Measurements from ENCODE around the gene MCF2L. TPM values are rescaled to one million over a fixed set of nuclear protein-coding genes. Genes with fewer than 3 reads are reported as not detected.

MCF2L gene
- total and polyA plus RNA-seq, 9 of the 15 experiments (the other 6 are each of a cell fraction or from before 2014, with no cell fraction given) = 0.05 to 0.25 (median 0.18) TPM; not detected in 5

DNA sequence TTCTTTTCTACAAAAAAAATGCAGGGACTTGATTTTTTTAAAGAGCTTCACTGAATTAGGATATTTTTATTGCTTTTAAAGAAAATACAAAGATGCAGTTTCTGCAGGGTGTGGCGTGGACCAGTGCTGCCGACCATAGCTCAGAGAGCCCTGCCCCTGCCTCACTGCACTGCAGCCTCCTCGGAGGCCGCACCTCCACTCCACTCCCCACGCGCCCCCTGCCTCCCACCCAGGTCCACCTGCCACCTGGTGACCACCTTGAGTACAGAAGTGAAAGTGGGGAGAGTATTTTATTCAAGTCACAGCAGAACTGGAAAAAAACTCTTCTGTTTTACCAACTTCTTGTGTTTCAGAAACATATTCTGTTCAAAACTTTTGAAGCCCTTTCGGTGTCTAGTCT lies 128.6 kb downstream of the MCF2L start:
- no peak overlapping the region for H3K4me3 ChIP-seq
- peaks cover 30 to 79% of the 10 kb centered on the region in 2 experiments for H3K27me3 ChIP-seq (ENCODE audit: control insufficient read depth in 2 of 2, insufficient read depth in 2 of 2, low read length in 2 of 2)
- peaks cover 0 to 6% of the 10 kb centered on the region in 2 experiments; a peak in 1 of 5 replicates for H3K4me1 ChIP-seq (replicated peaks in 1 of 2; ENCODE audit: control insufficient read depth in 2 of 2, insufficient read depth in 2 of 2, low read length in 2 of 2)
- H3K36me3 ChIP-seq (ENCODE audit: control insufficient read depth, insufficient read depth, low read length) = no peaks in the 10 kb centered on the region
- H3K4me2 ChIP-seq (ENCODE audit: insufficient read depth, low read length) = no peak overlapping the region
- POLR2A ChIA-PET = no interaction called here
- in situ Hi-C loops (cut with MboI) (no loop called here), intact Hi-C loops (cut with micrococcal nuclease) (no loop called here)
- H2AFZ ChIP-seq (ENCODE audit: low read depth, low read length) = no peak overlapping the region
- no peaks in the 10 kb centered on the region for H3K9me1 ChIP-seq (ENCODE audit: control insufficient read depth, insufficient read depth, low read length)
- no peak overlapping the region for H3K9ac ChIP-seq (ENCODE audit: insufficient read depth in 1 of 2, low read depth in 2 of 2, low read length in 2 of 2)
- H3K9me3 ChIP-seq (replicated peaks; ENCODE audit: control insufficient read depth, insufficient read depth, low read depth, low read length) = no peaks in the 10 kb centered on the region
- CTCF ChIA-PET (ENCODE audit: low intra/inter-chr PET ratio) = no interaction called here
- ATAC-seq = no peak
- WGBS (ENCODE audit: insufficient coverage, low coverage, missing lambda C conversion rate) = 3% methylated on average over 7 of the region's 7 CpGs
- H4K20me1 ChIP-seq (replicated peaks; ENCODE audit: control insufficient read depth, insufficient read depth, low read length) = no peaks in the 10 kb centered on the region; the same call in 1 of the 2 replicates
- TF ChIP-seq FOXA3 (CRISPR knock-in tag; conservative IDR thresholded peaks at IDR 0.05 in 1 of 2, IDR thresholded peaks at IDR 0.05 in 1 of 2) = no peak
- TF ChIP-seq NUFIP1 (IDR thresholded peaks at IDR 0.05; ENCODE audit: partially characterized antibody) = no peak
- TF ChIP-seq ZNF324 (CRISPR knock-in tag; IDR thresholded peaks at IDR 0.05) = no peak
- no peak for TF ChIP-seq CCNT2 (IDR thresholded peaks at IDR 0.05; ENCODE audit: borderline replicate concordance, extremely low read depth, insufficient read length, low read depth, low read length)
- TF ChIP-seq EP400 (IDR thresholded peaks at IDR 0.05) = no peak
- TF ChIP-seq, protein P1, sequence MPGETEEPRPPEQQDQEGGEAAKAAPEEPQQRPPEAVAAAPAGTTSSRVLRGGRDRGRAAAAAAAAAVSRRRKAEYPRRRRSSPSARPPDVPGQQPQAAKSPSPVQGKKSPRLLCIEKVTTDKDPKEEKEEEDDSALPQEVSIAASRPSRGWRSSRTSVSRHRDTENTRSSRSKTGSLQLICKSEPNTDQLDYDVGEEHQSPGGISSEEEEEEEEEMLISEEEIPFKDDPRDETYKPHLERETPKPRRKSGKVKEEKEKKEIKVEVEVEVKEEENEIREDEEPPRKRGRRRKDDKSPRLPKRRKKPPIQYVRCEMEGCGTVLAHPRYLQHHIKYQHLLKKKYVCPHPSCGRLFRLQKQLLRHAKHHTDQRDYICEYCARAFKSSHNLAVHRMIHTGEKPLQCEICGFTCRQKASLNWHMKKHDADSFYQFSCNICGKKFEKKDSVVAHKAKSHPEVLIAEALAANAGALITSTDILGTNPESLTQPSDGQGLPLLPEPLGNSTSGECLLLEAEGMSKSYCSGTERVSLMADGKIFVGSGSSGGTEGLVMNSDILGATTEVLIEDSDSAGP (CRISPR knock-in tag; IDR thresholded peaks at IDR 0.05) = no peak
- TF ChIP-seq HDAC1 (IDR thresholded peaks at IDR 0.05) = no peak
- TF ChIP-seq ZNF764 (CRISPR knock-in tag; IDR thresholded peaks at IDR 0.05; ENCODE audit: low read depth) = no peak
- TF ChIP-seq, protein P2, sequence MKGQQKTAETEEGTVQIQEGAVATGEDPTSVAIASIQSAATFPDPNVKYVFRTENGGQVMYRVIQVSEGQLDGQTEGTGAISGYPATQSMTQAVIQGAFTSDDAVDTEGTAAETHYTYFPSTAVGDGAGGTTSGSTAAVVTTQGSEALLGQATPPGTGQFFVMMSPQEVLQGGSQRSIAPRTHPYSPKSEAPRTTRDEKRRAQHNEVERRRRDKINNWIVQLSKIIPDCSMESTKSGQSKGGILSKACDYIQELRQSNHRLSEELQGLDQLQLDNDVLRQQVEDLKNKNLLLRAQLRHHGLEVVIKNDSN (CRISPR knock-in tag; IDR thresholded peaks at IDR 0.05) = no peak
- TF ChIP-seq, protein P3, sequence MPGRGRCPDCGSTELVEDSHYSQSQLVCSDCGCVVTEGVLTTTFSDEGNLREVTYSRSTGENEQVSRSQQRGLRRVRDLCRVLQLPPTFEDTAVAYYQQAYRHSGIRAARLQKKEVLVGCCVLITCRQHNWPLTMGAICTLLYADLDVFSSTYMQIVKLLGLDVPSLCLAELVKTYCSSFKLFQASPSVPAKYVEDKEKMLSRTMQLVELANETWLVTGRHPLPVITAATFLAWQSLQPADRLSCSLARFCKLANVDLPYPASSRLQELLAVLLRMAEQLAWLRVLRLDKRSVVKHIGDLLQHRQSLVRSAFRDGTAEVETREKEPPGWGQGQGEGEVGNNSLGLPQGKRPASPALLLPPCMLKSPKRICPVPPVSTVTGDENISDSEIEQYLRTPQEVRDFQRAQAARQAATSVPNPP (IDR thresholded peaks at IDR 0.05; ENCODE audit: borderline replicate concordance, insufficient read depth, insufficient read length) = no peak
- no peak for TF ChIP-seq SIN3A (IDR thresholded peaks at IDR 0.05; ENCODE audit: borderline replicate concordance in 2 of 2, control insufficient read depth in 1 of 2, low read depth in 2 of 2, low read length in 2 of 2)
- TF ChIP-seq ZNF134 (CRISPR knock-in tag; conservative IDR thresholded peaks at IDR 0.05) = no peak
- no peak for TF ChIP-seq NRF1 (conservative IDR thresholded peaks at IDR 0.05 in 1 of 2, IDR thresholded peaks at IDR 0.05 in 1 of 2)
- no peak overlapping the region for H3K27ac ChIP-seq (ENCODE audit: extremely low read depth, low read depth, low read length)
- DNase-seq (ENCODE audit: extremely low read depth in 1 of 4, low spot score in 3 of 4) = no peak
- H3K79me2 ChIP-seq (ENCODE audit: control insufficient read depth, insufficient read depth, low read length) = no peaks in the 10 kb centered on the region
- BruUV-seq (replicated peaks) = no TSS peak
- FAIRE-seq = no peak

All from K562 (cell line).